8988T (cell line): ENCODE data around the gene S1PR4.
"Not testable (repeated sequence)": the region's sequence is repeated elsewhere in the genome, so short reads cannot be mapped to it uniquely, and the experiment has no call there.

ENCODE experiments used
- DNase-seq: peaks from one replicate; pipeline ENCODE4 v3.0.0; 2011

Gene S1PR4

GRCh38 chr19:3183721-3184641 is 5.4 kb downstream of the S1PR4 start:
- no peak for DNase-seq

GRCh38 chr19:3184847-3185460 is 6.4 kb downstream of the S1PR4 start:
- no peak for DNase-seq

GRCh38 chr19:3185461-3186159 is 7.0 kb downstream of the S1PR4 start, which contains the start of gene NCLN:
Gene NCLN, plus strand, starts transcription at chr19:3185930. Its CDS starts 101 bp downstream, at chr19:3186031.
- DNase-seq: no peak

GRCh38 chr19:3186160-3186688 is 7.7 kb downstream of the S1PR4 start:
- no peak for DNase-seq

GRCh38 chr19:3186891-3187661 is 8.5 kb downstream of the S1PR4 start:
- no peak for DNase-seq

GRCh38 chr19:3187662-3188511 is 9.3 kb downstream of the S1PR4 start:
- DNase-seq: no peak

GRCh38 chr19:3188627-3189596 is 10.3 kb downstream of the S1PR4 start:
- no peak for DNase-seq

- DNase-seq: no peak
These were observed 11.3 kb downstream of the S1PR4 start for GRCh38 chr19:3189702-3190469.

- DNase-seq: no peak
These were observed 11.9 kb downstream of the S1PR4 start for GRCh38 chr19:3190470-3190770.

GRCh38 chr19:3190921-3191805 is 12.6 kb downstream of the S1PR4 start:
- no peak for DNase-seq

- not testable (repeated sequence) for DNase-seq
These were observed 13.2 kb downstream of the S1PR4 start for GRCh38 chr19:3191806-3192104.

GRCh38 chr19:3192228-3192635 is 13.7 kb downstream of the S1PR4 start:
- no peak for DNase-seq

GRCh38 chr19:3192684-3193083 is 14.1 kb downstream of the S1PR4 start:
- no peak for DNase-seq

- DNase-seq: no peak
These were observed 14.9 kb downstream of the S1PR4 start for GRCh38 chr19:3193256-3194105.

- DNase-seq: no peak
These were observed 15.8 kb downstream of the S1PR4 start for GRCh38 chr19:3194106-3195087.
